OCI-LY7 (cell line): ENCODE data around the gene CYP2W1. TPM values are rescaled to one million over a fixed set of nuclear protein-coding genes. Genes with fewer than 3 reads are reported as not detected.

Source experiments
- BruUV-seq: library from RNA; stranded (reverse); fragments of 400-500 nt; replicated peaks from 2 replicates; lab custom pipeline; 2021; lab: Mats Ljungman, UMichigan
- CTCF ChIA-PET: fragments of 300-600 bp; sonication (Branson Sonifier 250); formaldehyde crosslinking; loops from one replicate; lab custom pipeline; 2022; ENCODE audit warnings: antibody characterized with exemption; ENCODE audit not compliant: unreplicated experiment; lab: Charles Lee
- POLR2A ChIA-PET: fragments of 300-600 bp; sonication (Branson Sonifier 250); formaldehyde crosslinking; loops from one replicate; lab custom pipeline; 2022; ENCODE audit warnings: antibody characterized with exemption; lab: Charles Lee
- DNase-seq: peaks from one replicate; pipeline ENCODE4 v3.0.0-alpha.2; 2015; ENCODE audit warnings: low spot score
- H2AFZ ChIP-seq: fragments of 200-600 bp; sonication (generic), shearing (Covaris generic); 2 replicates; pipeline ENCODE4 v1.6.1; 2014; ENCODE audit warnings: mild to moderate bottlenecking, antibody characterized with exemption, low read length, moderate library complexity
- H3K27ac ChIP-seq: fragments of 200-600 bp; sonication (generic); 2 replicates; pipeline ENCODE4 v1.5.1; 2014; ENCODE audit warnings: mixed run types, low read depth, mild to moderate bottlenecking, moderate library complexity, low read length, inconsistent platforms; ENCODE audit not compliant: poor library complexity, severe bottlenecking
- H3K36me3 ChIP-seq: fragments of 200-600 bp; sonication (generic); 2 replicates; pipeline ENCODE4 v1.6.1; 2014; ENCODE audit warnings: mild to moderate bottlenecking, antibody characterized with exemption, low read length, moderate library complexity, mixed read lengths; ENCODE audit not compliant: insufficient read depth
- H3K4me1 ChIP-seq: fragments of 200-600 bp; sonication (generic); 2 replicates; pipeline ENCODE4 v1.5.1; 2014; ENCODE audit warnings: mild to moderate bottlenecking, low read length; ENCODE audit not compliant: insufficient read depth, poor library complexity, severe bottlenecking
- H3K4me2 ChIP-seq: fragments of 200-600 bp; sonication (generic); 2 replicates; pipeline ENCODE4 v1.6.1; 2014; ENCODE audit warnings: mild to moderate bottlenecking, low read length
- H3K4me3 ChIP-seq: fragments of 200-600 bp; sonication (generic); 2 replicates; pipeline ENCODE4 v1.5.1; 2014; ENCODE audit warnings: mild to moderate bottlenecking, low read depth, low read length; ENCODE audit not compliant: poor library complexity, severe bottlenecking
- H3K79me2 ChIP-seq: fragments of 200-600 bp; sonication (generic); 2 replicates; pipeline ENCODE4 v1.6.1; 2016; ENCODE audit warnings: low read depth, mild to moderate bottlenecking, low read length, moderate library complexity, mixed read lengths; ENCODE audit not compliant: insufficient read depth
- H3K9me2 ChIP-seq: fragments of 200-600 bp; sonication (generic); 2 replicates; pipeline ENCODE4 v1.6.1; 2016; ENCODE audit warnings: mild to moderate bottlenecking, low read length, mixed read lengths; ENCODE audit not compliant: insufficient read depth
- H3K9me3 ChIP-seq: fragments of 200-600 bp; sonication (generic); 2 replicates; pipeline ENCODE4 v1.6.1; 2014; ENCODE audit warnings: mild to moderate bottlenecking, mixed run types, low read length, mixed read lengths
- H4K20me1 ChIP-seq: fragments of 200-600 bp; sonication (generic); 2 replicates; pipeline ENCODE4 v1.6.1; 2014; ENCODE audit warnings: mild to moderate bottlenecking, antibody characterized with exemption, low read length, moderate library complexity, mixed read lengths; ENCODE audit not compliant: insufficient read depth
- EZH2phosphoT487 ChIP-seq: fragments of 200-600 bp; sonication (generic); IDR thresholded peaks from 2 replicates; pipeline ENCODE4 v1.6.1; 2018; ENCODE audit warnings: low read depth, borderline replicate concordance, mild to moderate bottlenecking, mixed run types, antibody characterized with exemption, low read length, moderate library complexity, mixed read lengths
- intact Hi-C: fragments of 100-400 bp; cut with micrococcal nuclease; formaldehyde crosslinking; loops from one replicate; pipeline ENCODE4 v1.10.0; 2022; ENCODE audit not compliant: unreplicated experiment
- total RNA-seq, 2 experiments: library from RNA; depleted of rRNA in 1 of 2; stranded (reverse); fragments of >200 nt in 1 of 2; shearing (Covaris generic) in 1 of 2; gene quantifications; 2 replicates each; pipeline ENCODE4 v1.2.3, GENCODE V29; 2014 to 2022
- TF ChIP-seq, protein P1 (sequence below): fragments of 200-600 bp; sonication (generic); conservative IDR thresholded peaks from 2 replicates; pipeline ENCODE4 v1.5.1; 2014; ENCODE audit warnings: mild to moderate bottlenecking, antibody characterized with exemption, low read length, moderate library complexity, mixed read lengths

The CYP2W1 gene
- total RNA-seq, 2 experiments from 2014 or later = 1.3 TPM; not detected in 1

- BruUV-seq = no TSS peak
- Histone ChIP-seq H4K20me1 (no peaks in the 10 kb centered on the region), H3K9me3 (no peaks in the 10 kb centered on the region), H2AFZ (no peak overlapping the region), H3K4me1 (peaks cover 26% of the 10 kb centered on the region), H3K9me2 (no peaks in the 10 kb centered on the region), H3K36me3 (no peaks in the 10 kb centered on the region), H3K4me3 (no peak overlapping the region), H3K4me2 (no peak overlapping the region), H3K27ac (no peak overlapping the region), H3K79me2 (no peaks in the 10 kb centered on the region)
- ChIA-PET POLR2A (no interaction called here), CTCF (no interaction called here)
- no peak for DNase-seq
- intact Hi-C loops = loop anchor here (5.0 kb wide), 1 partner anchor 40 kb away; no protein-coding TSS in a partner anchor
- no peak for TF ChIP-seq EZH2phosphoT487
- TF ChIP-seq, protein P1, sequence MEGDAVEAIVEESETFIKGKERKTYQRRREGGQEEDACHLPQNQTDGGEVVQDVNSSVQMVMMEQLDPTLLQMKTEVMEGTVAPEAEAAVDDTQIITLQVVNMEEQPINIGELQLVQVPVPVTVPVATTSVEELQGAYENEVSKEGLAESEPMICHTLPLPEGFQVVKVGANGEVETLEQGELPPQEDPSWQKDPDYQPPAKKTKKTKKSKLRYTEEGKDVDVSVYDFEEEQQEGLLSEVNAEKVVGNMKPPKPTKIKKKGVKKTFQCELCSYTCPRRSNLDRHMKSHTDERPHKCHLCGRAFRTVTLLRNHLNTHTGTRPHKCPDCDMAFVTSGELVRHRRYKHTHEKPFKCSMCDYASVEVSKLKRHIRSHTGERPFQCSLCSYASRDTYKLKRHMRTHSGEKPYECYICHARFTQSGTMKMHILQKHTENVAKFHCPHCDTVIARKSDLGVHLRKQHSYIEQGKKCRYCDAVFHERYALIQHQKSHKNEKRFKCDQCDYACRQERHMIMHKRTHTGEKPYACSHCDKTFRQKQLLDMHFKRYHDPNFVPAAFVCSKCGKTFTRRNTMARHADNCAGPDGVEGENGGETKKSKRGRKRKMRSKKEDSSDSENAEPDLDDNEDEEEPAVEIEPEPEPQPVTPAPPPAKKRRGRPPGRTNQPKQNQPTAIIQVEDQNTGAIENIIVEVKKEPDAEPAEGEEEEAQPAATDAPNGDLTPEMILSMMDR = no peak
Observed at GRCh38 chr7:952548-953441, 30.2 kb upstream of the CYP2W1 start.

DNA sequence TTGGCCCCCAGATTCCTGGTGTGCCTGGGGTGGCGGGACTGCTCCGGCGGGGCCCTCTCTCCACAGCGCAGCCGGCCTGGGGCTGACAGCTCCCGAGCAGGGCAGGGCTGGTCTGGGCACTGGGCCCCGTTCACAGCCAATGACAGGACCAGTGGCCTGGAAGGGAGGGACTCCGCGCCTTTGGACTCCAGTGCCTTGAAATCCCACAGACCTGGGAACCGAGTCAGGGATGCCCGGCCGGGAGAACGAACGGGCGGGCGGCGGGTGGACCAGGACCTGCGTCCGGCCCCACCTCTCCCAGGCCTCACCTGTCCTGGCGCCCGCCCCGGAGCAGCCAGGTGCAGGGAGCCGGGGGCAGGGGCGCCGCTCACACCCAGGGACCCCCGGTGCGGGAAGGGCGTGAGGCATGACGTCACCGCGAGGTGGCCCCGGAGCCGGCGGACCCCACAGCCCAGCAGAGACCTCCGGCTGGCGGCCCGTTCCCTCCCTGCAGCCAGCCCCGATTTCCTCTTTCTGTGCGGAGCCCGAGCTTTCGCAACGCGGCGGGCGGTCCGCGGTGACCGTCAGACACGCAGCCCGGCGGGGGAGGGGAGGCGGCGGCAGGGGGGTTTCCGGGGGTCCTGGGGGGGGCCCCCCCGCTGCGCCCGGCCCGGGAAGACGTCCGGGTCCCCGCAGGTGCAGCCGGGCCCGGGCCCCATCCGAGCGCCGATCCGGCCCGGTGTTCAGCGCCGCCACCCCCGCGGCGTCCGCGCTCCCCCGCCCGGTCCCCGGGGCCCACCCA, 29.2 kb upstream of the CYP2W1 start:
- TF ChIP-seq, protein P1 = no peak
- TF ChIP-seq EZH2phosphoT487 = no peak
- no peaks in the 10 kb centered on the region for H3K9me3 ChIP-seq
- no peaks in the 10 kb centered on the region for H3K79me2 ChIP-seq
- DNase-seq = no peak
- no peaks in the 10 kb centered on the region for H3K36me3 ChIP-seq
- no peaks in the 10 kb centered on the region for H4K20me1 ChIP-seq
- H3K9me2 ChIP-seq = no peaks in the 10 kb centered on the region
- no peak overlapping the region for H3K4me2 ChIP-seq
- H2AFZ ChIP-seq = no peak overlapping the region
- H3K27ac ChIP-seq = no peak overlapping the region
- POLR2A ChIA-PET = no interaction called here
- BruUV-seq = no TSS peak
- intact Hi-C loops = loop anchor here (5.0 kb wide), 1 partner anchor 41 kb away; no protein-coding TSS in a partner anchor
- CTCF ChIA-PET = no interaction called here
- peaks cover 26% of the 10 kb centered on the region for H3K4me1 ChIP-seq
- H3K4me3 ChIP-seq = no peak overlapping the region
